Naive thymus-derived CD4-positive, alpha-beta T cell (primary cell): ENCODE results near the gene SPRR4. TPM values are rescaled to one million over a fixed set of nuclear protein-coding genes. Genes with fewer than 3 reads are reported as not detected.

Source experiments
- ATAC-seq: fragments of 150-1000 bp; cut with Tn5 transposase; 2 replicates; pipeline ENCODE4 v1.10.0; 2021; ENCODE audit warnings: mild to moderate bottlenecking, moderate library complexity
- CTCF ChIA-PET: fragments of 350-600 bp; sonication (Branson Sonifier 250); formaldehyde crosslinking; loops from one replicate; lab custom pipeline; 2021; ENCODE audit warnings: antibody characterized with exemption; lab: Charles Lee
- POLR2A ChIA-PET: fragments of 350-600 bp; sonication (Branson Sonifier 250); formaldehyde crosslinking; loops from one replicate; lab custom pipeline; 2021; ENCODE audit warnings: antibody characterized with exemption, inconsistent platforms; lab: Charles Lee
- DNase-seq, 9 donors: peaks; one replicate each; pipeline versions ENCODE4 v3.0.0 to v3.0.0-alpha.2; 2020 to 2022; ENCODE audit warnings: mixed read lengths in 1 of 9
- H3K27ac ChIP-seq: one replicate; pipeline ENCODE4 v1.7.0; 2013; ENCODE audit warnings: mild to moderate bottlenecking, low read depth, low read length, moderate library complexity
- H3K27me3 ChIP-seq, 2 donors: one replicate each; pipeline ENCODE4 v1.7.0; 2013; ENCODE audit warnings: low read length in 2 of 2, mild to moderate bottlenecking in 2 of 2, moderate library complexity in 2 of 2; ENCODE audit not compliant: control insufficient read depth in 2 of 2, insufficient read depth in 2 of 2
- H3K36me3 ChIP-seq, 3 experiments: 1 replicate in 2 of 3; 2 replicates in 1 of 3; pipeline ENCODE4 v1.7.0; 2013; ENCODE audit warnings: low read length in 3 of 3, mild to moderate bottlenecking in 3 of 3, moderate library complexity in 1 of 3; ENCODE audit not compliant: insufficient read depth in 3 of 3, control insufficient read depth in 2 of 3
- H3K4me1 ChIP-seq, 2 donors: one replicate each; pipeline ENCODE4 v1.7.0; 2013; ENCODE audit warnings: low read length in 2 of 2, mild to moderate bottlenecking in 2 of 2, moderate library complexity in 1 of 2; ENCODE audit not compliant: control insufficient read depth in 2 of 2, insufficient read depth in 2 of 2
- H3K4me3 ChIP-seq: 2 replicates; pipeline ENCODE4 v1.7.0; 2013; ENCODE audit warnings: mild to moderate bottlenecking, low read length
- H3K9me3 ChIP-seq, 3 experiments: 1 replicate in 2 of 3; 2 replicates in 1 of 3; pipeline ENCODE4 v1.7.0; 2013; ENCODE audit warnings: low read length in 3 of 3; ENCODE audit not compliant: control insufficient read depth in 2 of 3
- H3K27ac Mint-ChIP-seq, 9 donors: one replicate each; pipeline ENCODE4 v1.8.0; 2020 to 2022; ENCODE audit warnings: mixed read lengths in 9 of 9, mild to moderate bottlenecking in 8 of 9, moderate library complexity in 5 of 9, inconsistent platforms in 2 of 9
- H3K27me3 Mint-ChIP-seq, 5 donors: one replicate each; pipeline ENCODE4 v1.8.0; 2021 to 2022; ENCODE audit warnings: mixed read lengths in 5 of 5, mild to moderate bottlenecking in 1 of 5
- H3K36me3 Mint-ChIP-seq, 5 donors: one replicate each; pipeline ENCODE4 v1.8.0; 2020 to 2022; ENCODE audit warnings: mixed read lengths in 5 of 5, mild to moderate bottlenecking in 3 of 5, inconsistent platforms in 1 of 5
- H3K4me1 Mint-ChIP-seq, 7 donors: one replicate each; pipeline ENCODE4 v1.8.0; 2020 to 2022; ENCODE audit warnings: mixed read lengths in 7 of 7, mild to moderate bottlenecking in 3 of 7, inconsistent platforms in 1 of 7
- H3K4me3 Mint-ChIP-seq, 10 donors: one replicate each; pipeline ENCODE4 v1.8.0; 2020 to 2022; ENCODE audit warnings: mild to moderate bottlenecking in 10 of 10, mixed read lengths in 10 of 10, moderate library complexity in 6 of 10, inconsistent platforms in 2 of 10
- H3K9me3 Mint-ChIP-seq, 11 donors: one replicate each; pipeline ENCODE4 v1.8.0; 2020 to 2022; ENCODE audit warnings: mixed read lengths in 11 of 11, mild to moderate bottlenecking in 4 of 11, inconsistent platforms in 1 of 11, moderate library complexity in 1 of 11
- intact Hi-C, 2 donors: fragments of 100-400 bp; cut with micrococcal nuclease; formaldehyde crosslinking; loops; one replicate each; pipeline ENCODE4 v1.15.1; 2023
- polyA plus RNA-seq, 2 donors: library from polyadenylated mRNA; unstranded; fragments of 300-500 nt; fragmentation: Illumina TruSeq; gene quantifications; one replicate each; pipeline ENCODE4 v1.2.3, GENCODE V29; 2021
- total RNA-seq, 6 experiments: library from RNA in 5 of 6; stranded (reverse) in 5 of 6; gene quantifications; 1 replicate in 5 of 6; 2 replicates in 1 of 6; pipeline ENCODE4 v1.2.3 and lab custom pipeline; 2021 to 2026

Gene SPRR4
- total and polyA plus RNA-seq, 7 experiments from 2014 or later: not detected

- POLR2A ChIA-PET: no interaction called here
- Mint-ChIP-seq H3K36me3 (no peaks in the 10 kb centered on the region), H3K27ac (no peak overlapping the region), H3K4me1 (no peaks in the 10 kb centered on the region), H3K9me3 (no peaks in the 10 kb centered on the region), H3K27me3 (peaks cover 0 to 47% (median 15%) of the 10 kb centered on the region in 5 donors), H3K4me3 (no peak overlapping the region)
- H3K9me3 ChIP-seq: no peaks in the 10 kb centered on the region
- intact Hi-C loops: no loop called here
- ATAC-seq (no peak), DNase-seq (no peak)
- H3K27me3 ChIP-seq: no peaks in the 10 kb centered on the region
- H3K27ac ChIP-seq: no peak overlapping the region
- no peaks in the 10 kb centered on the region for H3K4me1 ChIP-seq
- CTCF ChIA-PET: no interaction called here
- no peak overlapping the region for H3K4me3 ChIP-seq
- H3K36me3 ChIP-seq: no peaks in the 10 kb centered on the region
These were observed 5.9 kb upstream of the SPRR4 start for GRCh38 chr1:152964536-152964935.

GRCh38 chr1:152965853-152966252 lies 4.6 kb upstream of the SPRR4 start:
- H3K36me3 Mint-ChIP-seq: no peaks in the 10 kb centered on the region
- CTCF ChIA-PET: no interaction called here
- intact Hi-C loops: no loop called here

GRCh38 chr1:152967201-152967600 lies 3.2 kb upstream of the SPRR4 start:
- Histone ChIP-seq H3K27me3 (no peaks in the 10 kb centered on the region), H3K36me3 (no peaks in the 10 kb centered on the region), H3K9me3 (no peaks in the 10 kb centered on the region), H3K27ac (no peak overlapping the region), H3K4me3 (no peak overlapping the region), H3K4me1 (no peaks in the 10 kb centered on the region)
- POLR2A ChIA-PET: no interaction called here
- ATAC-seq: no peak
- CTCF ChIA-PET: no interaction called here
- no peak overlapping the region for H3K27ac Mint-ChIP-seq
- H3K9me3 Mint-ChIP-seq: no peaks in the 10 kb centered on the region
- no peak overlapping the region for H3K4me3 Mint-ChIP-seq
- DNase-seq: no peak
- intact Hi-C loops: no loop called here
- H3K36me3 Mint-ChIP-seq: no peaks in the 10 kb centered on the region
- no peaks in the 10 kb centered on the region for H3K4me1 Mint-ChIP-seq
- peaks cover 0 to 55% (median 20%) of the 10 kb centered on the region in 5 donors for H3K27me3 Mint-ChIP-seq

More at GRCh38 chr1:152965853-152966252, 4.6 kb upstream of the SPRR4 start:
- no peaks in the 10 kb centered on the region for H3K4me1 ChIP-seq
- H3K4me3 Mint-ChIP-seq: no peak overlapping the region
- H3K27me3 Mint-ChIP-seq: peaks cover 0 to 48% (median 14%) of the 10 kb centered on the region in 5 donors
- H3K27ac Mint-ChIP-seq: no peak overlapping the region
- DNase-seq: no peak
- no peaks in the 10 kb centered on the region for H3K27me3 ChIP-seq
- no peak for ATAC-seq
- no peaks in the 10 kb centered on the region for H3K9me3 Mint-ChIP-seq
- H3K27ac ChIP-seq: no peak overlapping the region
- no peaks in the 10 kb centered on the region for H3K4me1 Mint-ChIP-seq
- no peak overlapping the region for H3K4me3 ChIP-seq
- H3K9me3 ChIP-seq: no peaks in the 10 kb centered on the region
- H3K36me3 ChIP-seq: no peaks in the 10 kb centered on the region
- POLR2A ChIA-PET: no interaction called here

DNA sequence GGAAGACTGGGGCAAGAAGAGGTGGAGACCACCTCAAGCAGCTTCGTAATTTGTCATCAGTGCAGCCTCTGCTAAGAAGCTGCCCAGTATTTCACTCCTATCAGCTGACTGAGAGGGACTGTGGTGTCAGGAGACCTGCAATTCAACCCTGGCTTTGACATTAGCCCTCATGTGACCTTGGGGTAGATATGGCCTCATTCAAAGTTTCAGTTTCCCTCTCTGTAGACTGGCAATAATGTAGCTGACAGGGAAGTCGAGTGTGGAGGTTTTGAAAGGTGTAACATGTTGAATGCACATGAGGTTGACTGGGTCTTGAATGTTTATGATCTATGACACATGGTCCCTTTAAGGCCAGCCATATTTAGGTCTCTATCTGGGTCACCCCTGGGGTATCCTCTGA lies 2.2 kb upstream of the SPRR4 start:
- POLR2A ChIA-PET: no interaction called here
- H3K36me3 Mint-ChIP-seq: no peaks in the 10 kb centered on the region
- H3K27me3 Mint-ChIP-seq: peaks cover 0 to 57% (median 29%) of the 10 kb centered on the region in 5 donors
- H3K36me3 ChIP-seq: no peaks in the 10 kb centered on the region
- CTCF ChIA-PET: no interaction called here
- no peak overlapping the region for H3K27ac ChIP-seq
- no peak for ATAC-seq
- intact Hi-C loops: no loop called here
- H3K4me3 ChIP-seq: no peak overlapping the region
- no peak overlapping the region for H3K4me3 Mint-ChIP-seq
- no peaks in the 10 kb centered on the region for H3K27me3 ChIP-seq
- no peaks in the 10 kb centered on the region for H3K4me1 ChIP-seq
- H3K4me1 Mint-ChIP-seq: no peaks in the 10 kb centered on the region
- no peaks in the 10 kb centered on the region for H3K9me3 Mint-ChIP-seq
- no peak overlapping the region for H3K27ac Mint-ChIP-seq
- no peaks in the 10 kb centered on the region for H3K9me3 ChIP-seq
- no peak for DNase-seq

- DNase-seq: no peak
- ATAC-seq: no peak
- Mint-ChIP-seq H3K27me3 (peaks cover 0 to 57% (median 30%) of the 10 kb centered on the region in 5 donors), H3K36me3 (no peaks in the 10 kb centered on the region), H3K9me3 (no peaks in the 10 kb centered on the region), H3K4me1 (no peaks in the 10 kb centered on the region), H3K4me3 (no peak overlapping the region), H3K27ac (no peak overlapping the region)
- H3K27ac ChIP-seq: no peak overlapping the region
- no peaks in the 10 kb centered on the region for H3K4me1 ChIP-seq
- intact Hi-C loops: no loop called here
- POLR2A ChIA-PET: no interaction called here
- H3K9me3 ChIP-seq: no peaks in the 10 kb centered on the region
- CTCF ChIA-PET: no interaction called here
- H3K36me3 ChIP-seq: no peaks in the 10 kb centered on the region
- H3K27me3 ChIP-seq: no peaks in the 10 kb centered on the region
- H3K4me3 ChIP-seq: no peak overlapping the region
These were observed 1.4 kb upstream of the SPRR4 start for GRCh38 chr1:152969036-152969435.

DNA sequence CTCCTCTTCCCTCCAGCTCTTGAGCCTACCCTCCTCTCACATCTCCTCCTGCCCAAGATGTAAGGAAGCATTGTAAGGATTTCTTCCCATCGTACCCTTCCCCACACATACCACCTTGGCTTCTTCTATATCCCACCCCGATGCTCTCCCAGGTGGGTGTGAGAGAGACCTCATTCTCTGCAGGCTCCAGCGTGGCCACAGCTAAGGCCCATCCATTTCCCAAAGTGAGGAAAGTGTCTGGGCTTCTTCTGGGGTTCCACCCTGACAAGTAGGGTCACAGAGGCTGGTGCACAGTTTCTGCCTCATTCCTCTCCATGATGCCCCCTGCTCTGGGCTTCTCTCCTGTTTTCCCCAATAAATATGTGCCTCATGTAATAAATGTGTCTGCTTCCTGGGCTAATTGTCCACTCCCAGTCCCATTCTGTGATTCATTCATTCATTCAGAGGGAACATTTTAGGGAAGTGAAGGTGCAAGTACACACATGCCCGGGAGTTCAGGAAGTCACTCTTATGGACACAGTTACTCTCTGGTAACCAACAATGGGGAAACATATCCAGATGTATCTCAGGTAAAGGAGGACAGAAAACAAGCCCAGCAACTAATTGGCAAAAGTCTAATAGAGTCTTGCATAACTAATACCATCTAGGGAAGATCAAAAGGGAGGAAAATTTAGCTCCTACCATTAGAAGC lies 1.9 kb downstream of the SPRR4 start:
- H3K27me3 ChIP-seq: no peaks in the 10 kb centered on the region
- H3K4me3 ChIP-seq: no peak overlapping the region
- intact Hi-C loops: no loop called here
- no peak for ATAC-seq
- H3K4me1 ChIP-seq: no peaks in the 10 kb centered on the region
- Mint-ChIP-seq H3K4me1 (no peaks in the 10 kb centered on the region), H3K27me3 (peaks cover 3 to 52% (median 39%) of the 10 kb centered on the region in 5 donors), H3K36me3 (no peaks in the 10 kb centered on the region), H3K27ac (no peak overlapping the region), H3K9me3 (no peaks in the 10 kb centered on the region), H3K4me3 (no peak overlapping the region)
- POLR2A ChIA-PET: no interaction called here
- H3K9me3 ChIP-seq: no peaks in the 10 kb centered on the region
- no peak overlapping the region for H3K27ac ChIP-seq
- DNase-seq: no peak
- CTCF ChIA-PET: no interaction called here
- no peaks in the 10 kb centered on the region for H3K36me3 ChIP-seq

- peaks cover 3 to 47% (median 41%) of the 10 kb centered on the region in 5 donors for H3K27me3 Mint-ChIP-seq
These were observed 6.2 kb downstream of the SPRR4 start for GRCh38 chr1:152976688-152977087.

More at GRCh38 chr1:152976688-152977087, 6.2 kb downstream of the SPRR4 start:
- ChIA-PET CTCF (no interaction called here), POLR2A (no interaction called here)
- Histone ChIP-seq H3K27me3 (no peaks in the 10 kb centered on the region), H3K4me3 (no peak overlapping the region), H3K9me3 (no peaks in the 10 kb centered on the region), H3K4me1 (no peaks in the 10 kb centered on the region), H3K27ac (no peak overlapping the region), H3K36me3 (no peaks in the 10 kb centered on the region)
- H3K36me3 Mint-ChIP-seq: peaks cover 0 to 5% (median 0%) of the 10 kb centered on the region in 5 donors
- H3K27ac Mint-ChIP-seq: no peak overlapping the region
- DNase-seq (no peak), ATAC-seq (no peak)
- H3K4me3 Mint-ChIP-seq: no peak overlapping the region
- peaks cover 0 to 3% (median 0%) of the 10 kb centered on the region in 11 donors for H3K9me3 Mint-ChIP-seq
- intact Hi-C loops: no loop called here
- H3K4me1 Mint-ChIP-seq: no peaks in the 10 kb centered on the region
